IPS-NIHi11 (cell line): Measurements from ENCODE around the gene DGKB.

ENCODE experiments used
- DNase-seq: peaks from one replicate; pipeline ENCODE4 v3.0.0; 2012; ENCODE audit warnings: mixed read lengths, low spot score

DGKB gene

DNA sequence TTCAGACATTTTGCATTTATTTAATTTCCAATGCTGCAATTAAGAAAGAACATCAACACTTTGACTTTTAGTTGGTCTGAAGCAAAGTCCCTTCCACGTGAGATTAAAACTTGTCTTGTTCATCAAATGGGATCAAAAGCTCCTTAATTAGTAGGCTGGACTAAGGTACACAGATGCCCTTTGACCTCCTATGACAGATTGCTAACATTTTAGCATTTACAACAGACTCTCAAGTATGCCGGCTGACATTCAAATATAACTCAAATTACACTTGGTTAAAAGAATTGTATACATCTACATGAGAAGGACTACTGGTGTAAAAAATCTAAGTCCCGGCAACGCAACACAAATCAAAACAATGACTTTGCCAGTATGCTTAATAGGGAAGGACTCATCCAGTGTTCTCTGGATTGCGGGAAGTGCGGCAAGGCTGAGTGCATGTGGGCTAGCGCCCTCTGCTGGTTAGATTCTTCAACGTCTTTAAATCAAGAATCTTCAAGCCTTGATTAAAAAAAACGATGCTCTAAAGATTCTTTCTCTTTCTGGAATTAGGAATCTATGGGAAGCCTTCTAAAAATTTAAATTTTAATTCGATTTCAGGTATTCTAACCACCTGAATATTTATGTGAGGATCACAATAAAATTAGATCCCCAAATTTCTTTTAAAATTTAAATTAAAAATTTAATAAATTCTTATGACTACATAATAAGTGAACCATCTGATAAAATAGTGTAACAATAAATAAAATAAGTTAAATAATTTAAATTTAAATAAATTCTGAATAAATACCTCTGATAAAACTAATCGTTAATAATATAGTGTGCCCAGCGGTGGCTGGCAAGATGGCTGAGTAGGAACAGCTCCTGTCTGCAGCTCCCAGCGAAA, 444.7 kb downstream of the DGKB start:
- peak; percentile 74 for DNase-seq

DNA sequence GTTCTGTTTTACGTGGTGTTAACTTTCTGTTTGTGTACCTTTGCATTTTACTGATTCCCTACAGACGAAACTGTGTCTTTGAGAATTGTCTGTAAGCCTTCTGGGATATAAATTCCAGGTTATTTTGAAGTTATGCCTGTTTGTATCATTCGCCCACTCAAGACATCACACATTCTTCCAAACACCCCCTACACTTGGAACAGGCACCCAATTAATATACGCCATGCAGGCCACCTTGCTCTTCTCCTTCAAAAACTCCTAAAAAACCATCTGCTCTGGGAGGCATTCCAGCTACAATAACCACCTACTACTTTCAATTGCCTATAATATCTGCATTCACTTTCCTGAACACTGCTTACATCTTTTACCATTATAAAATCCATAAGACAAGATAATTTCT, 453.3 kb downstream of the DGKB start:
- no peak for DNase-seq

GRCh38 chr7:14446829-14447228, 455.7 kb downstream of the DGKB start:
- DNase-seq, result no peak

GRCh38 chr7:14446219-14446618, 456.3 kb downstream of the DGKB start:
- DNase-seq, result no peak

- DNase-seq, result no peak
These were observed 464.2 kb downstream of the DGKB start for GRCh38 chr7:14438366-14438765.

DNA sequence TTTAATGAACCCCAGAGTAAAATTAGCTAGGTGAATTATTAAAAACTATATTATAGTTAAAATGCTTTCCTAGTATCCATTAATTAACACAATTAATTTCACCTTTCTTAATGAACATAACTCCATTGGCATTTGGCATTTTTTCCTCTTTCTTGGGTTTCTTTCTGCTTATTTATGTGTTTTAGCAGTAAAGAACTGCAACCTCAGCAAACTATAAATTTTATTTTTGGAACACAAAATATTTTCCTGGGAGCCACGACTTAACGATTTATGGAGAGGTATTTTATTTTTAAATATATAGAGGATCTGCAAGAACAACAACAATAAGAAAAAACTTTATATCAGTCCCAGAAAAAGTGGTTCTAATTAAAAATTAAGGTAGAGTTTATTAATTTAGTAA, 465.7 kb downstream of the DGKB start:
- no peak for DNase-seq

DNA sequence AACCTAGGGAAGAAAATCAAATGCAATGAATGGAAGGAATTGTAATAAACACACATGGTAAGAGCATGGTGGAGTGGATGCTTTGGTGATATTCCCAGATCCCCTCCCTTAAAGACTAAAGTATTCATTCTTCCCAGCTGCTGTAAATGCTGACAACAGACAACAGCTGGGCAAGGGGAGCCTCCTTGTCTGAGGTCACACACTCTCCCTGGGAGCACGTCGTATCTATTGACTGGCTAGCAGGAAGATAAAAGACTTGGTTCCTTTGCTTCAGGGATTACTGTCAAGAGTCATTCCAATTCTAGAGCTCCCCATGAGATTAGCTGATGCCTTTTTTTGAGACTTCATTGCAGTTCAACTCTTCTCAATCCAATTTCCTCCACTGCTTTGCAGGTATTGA, 469.6 kb downstream of the DGKB start:
- DNase-seq, result peak; percentile 14

DNA sequence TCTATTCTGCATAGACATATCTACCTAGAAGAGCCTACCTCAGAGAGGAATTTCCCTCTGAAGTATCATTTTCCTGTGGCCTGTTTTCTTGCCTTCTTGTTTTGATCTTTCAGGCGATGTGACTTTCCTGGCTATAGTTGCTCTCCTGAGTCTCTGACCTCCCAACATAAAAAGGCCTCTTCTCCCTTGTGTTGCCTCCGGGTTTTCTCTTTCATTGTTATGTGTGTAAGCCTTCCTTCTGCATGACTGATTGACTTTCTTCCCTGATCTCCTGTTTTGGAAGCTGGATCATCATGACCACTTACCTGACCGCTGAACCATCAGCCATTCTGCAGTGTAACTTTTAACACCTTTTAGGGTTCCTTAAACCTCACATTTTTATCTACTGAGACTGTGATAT, 471.6 kb downstream of the DGKB start:
- peak; percentile 4 for DNase-seq

- DNase-seq, result no peak
These were observed 477.0 kb downstream of the DGKB start for GRCh38 chr7:14425559-14425958.

DNA sequence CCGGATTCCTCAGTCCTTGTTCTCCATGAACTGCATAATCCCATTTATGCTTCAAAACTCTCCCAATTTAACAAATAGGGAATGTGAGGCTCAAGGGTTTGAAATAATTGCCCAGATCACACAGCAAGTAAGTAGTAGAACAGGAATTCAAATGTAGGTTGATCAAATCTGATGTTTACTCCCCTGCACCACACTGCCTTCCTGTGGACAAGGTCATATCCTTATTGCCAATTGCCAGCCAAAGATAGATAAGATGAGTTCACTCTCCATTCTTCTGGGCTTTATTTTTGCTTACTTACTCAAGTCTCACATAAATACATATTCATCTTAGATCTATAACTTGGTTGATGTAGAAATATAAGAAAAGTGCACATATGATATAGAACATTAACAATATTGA, 477.9 kb downstream of the DGKB start:
- peak; percentile 5 for DNase-seq

GRCh38 chr7:14420768-14421167, 481.8 kb downstream of the DGKB start:
- DNase-seq, result no peak

- no peak for DNase-seq
These were observed 483.0 kb downstream of the DGKB start for GRCh38 chr7:14419531-14419930.

- DNase-seq, result no peak
These were observed 483.9 kb downstream of the DGKB start for GRCh38 chr7:14418633-14419032.

GRCh38 chr7:14414274-14414986, 488.1 kb downstream of the DGKB start:
- no peak for DNase-seq

GRCh38 chr7:14407246-14408015, 495.1 kb downstream of the DGKB start:
- DNase-seq, result no peak

DNA sequence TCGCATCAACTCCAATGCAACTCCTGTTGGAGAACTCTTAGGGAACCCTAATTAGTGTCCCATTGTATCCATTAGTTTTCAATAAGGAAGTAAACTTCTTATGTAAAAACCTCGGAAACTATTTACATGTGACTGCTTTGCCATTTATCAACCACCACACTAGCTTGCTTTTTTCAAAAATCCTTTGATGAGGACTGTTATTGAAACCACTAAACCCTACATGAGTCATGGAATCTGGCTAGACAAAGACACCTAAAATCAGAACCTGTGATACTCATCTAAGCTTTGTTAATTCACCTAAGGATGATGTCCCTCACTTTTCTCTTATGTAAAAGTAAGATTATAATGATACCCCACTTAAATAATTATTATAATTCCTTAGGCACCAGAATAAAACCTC, 499.0 kb downstream of the DGKB start:
- DNase-seq, result no peak

DNA sequence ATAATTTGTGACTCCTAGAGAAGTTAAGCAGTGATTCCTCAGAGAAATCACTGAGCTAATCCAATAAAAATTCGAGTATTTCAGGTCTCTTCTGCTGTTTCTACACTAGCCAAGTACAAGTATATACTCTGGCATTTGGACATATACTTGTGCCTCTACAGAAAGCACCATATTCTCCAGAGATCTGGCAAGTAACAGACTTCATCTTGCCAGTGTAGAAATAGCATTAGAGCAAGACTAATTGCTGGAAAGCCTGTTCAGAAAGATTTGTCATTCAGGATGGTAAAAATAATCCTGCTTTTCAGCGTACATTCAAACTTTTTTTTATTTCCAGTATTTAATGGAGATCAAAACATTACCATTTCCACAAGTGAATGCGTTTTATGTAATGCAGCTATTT, 502.3 kb downstream of the DGKB start:
- DNase-seq, result no peak

GRCh38 chr7:14398526-14398925, 504.0 kb downstream of the DGKB start:
- no peak for DNase-seq

GRCh38 chr7:14395860-14396259, 506.7 kb downstream of the DGKB start:
- DNase-seq, result no peak

DNA sequence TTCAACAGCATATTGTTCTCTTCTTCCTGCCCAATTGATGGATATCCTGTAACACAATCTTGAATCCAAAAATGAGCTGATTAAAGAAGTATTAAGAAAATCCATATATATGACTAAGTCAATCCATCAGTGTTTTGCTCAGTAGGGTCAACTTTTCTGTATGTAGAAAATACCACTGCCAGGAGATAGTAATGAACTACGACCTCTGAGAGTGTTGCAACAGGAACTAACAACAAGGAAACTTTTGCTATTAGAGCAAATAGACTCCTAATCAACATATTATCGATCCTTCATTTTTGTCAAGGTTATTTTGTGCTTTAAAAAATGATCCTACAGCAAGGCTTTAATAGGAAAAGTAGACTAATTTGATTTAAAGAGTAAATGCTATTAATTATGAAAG, 507.8 kb downstream of the DGKB start:
- DNase-seq, result no peak

GRCh38 chr7:14389595-14389994, 513.0 kb downstream of the DGKB start:
- no peak for DNase-seq

GRCh38 chr7:14389181-14389591, 513.4 kb downstream of the DGKB start:
- no peak for DNase-seq

DNA sequence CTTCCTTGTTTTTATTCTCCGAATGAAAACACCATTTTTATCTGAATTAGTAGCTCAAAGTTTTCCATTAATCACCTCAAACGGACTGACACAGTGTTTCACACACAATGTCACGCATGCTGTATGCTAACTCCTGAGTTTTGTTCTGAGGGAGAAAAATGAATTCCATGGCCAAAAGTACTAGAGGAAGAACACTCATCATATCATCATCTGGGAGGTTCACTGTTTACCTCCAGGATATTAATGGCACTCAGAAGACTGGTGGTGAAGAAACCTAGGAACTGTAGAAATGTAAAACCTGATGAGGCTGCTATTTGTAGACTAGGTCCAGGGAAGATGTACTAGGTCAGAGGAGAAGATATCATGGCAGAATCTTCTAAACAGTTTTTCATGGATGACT, 517.5 kb downstream of the DGKB start:
- no peak for DNase-seq
